Endodermal cell (in vitro differentiated cells): ENCODE data around the gene B4GALNT4. TPM values are rescaled to one million over a fixed set of nuclear protein-coding genes. Genes with fewer than 3 reads are reported as not detected.

Experiments used
- DNase-seq: peaks from one replicate; pipeline ENCODE4 v3.0.0-alpha.2; 2017
- H3K27ac ChIP-seq: 2 replicates; pipeline ENCODE4 v1.5.1; 2013; ENCODE audit warnings: mild to moderate bottlenecking, low read depth, low read length, moderate library complexity
- H3K27me3 ChIP-seq: 2 replicates; pipeline ENCODE4 v1.6.1; 2013; ENCODE audit warnings: mild to moderate bottlenecking, low read length, moderate library complexity; ENCODE audit not compliant: insufficient read depth, control insufficient read depth, poor library complexity, severe bottlenecking
- H3K36me3 ChIP-seq: 2 replicates; pipeline ENCODE4 v1.7.0; 2013; ENCODE audit warnings: mild to moderate bottlenecking, low read length, moderate library complexity; ENCODE audit not compliant: control insufficient read depth, insufficient read depth
- H3K4me1 ChIP-seq: one replicate; pipeline ENCODE4 v1.7.0; 2013; ENCODE audit warnings: low read length; ENCODE audit not compliant: control insufficient read depth, insufficient read depth
- H3K4me3 ChIP-seq: 2 replicates; pipeline ENCODE4 v1.5.1; 2013; ENCODE audit warnings: mild to moderate bottlenecking, low read length, moderate library complexity
- H3K9ac ChIP-seq: 2 replicates; pipeline ENCODE4 v1.6.1; 2013; ENCODE audit warnings: mild to moderate bottlenecking, low read length, moderate library complexity; ENCODE audit not compliant: poor library complexity, severe bottlenecking; ENCODE audit errors: extremely low read depth
- H3K9me3 ChIP-seq: 2 replicates; pipeline ENCODE4 v1.6.1; 2013; ENCODE audit warnings: mild to moderate bottlenecking, low read length, moderate library complexity; ENCODE audit not compliant: control insufficient read depth
- H3K27ac Mint-ChIP-seq: 2 replicates; pipeline ENCODE4 v1.8.0; 2020; ENCODE audit warnings: mixed read lengths
- H3K27me3 Mint-ChIP-seq: 2 replicates; pipeline ENCODE4 v1.8.0; 2021; ENCODE audit warnings: mild to moderate bottlenecking, mixed read lengths; ENCODE audit not compliant: insufficient read depth
- H3K36me3 Mint-ChIP-seq: 2 replicates; pipeline ENCODE4 v1.8.0; 2020; ENCODE audit warnings: low read depth, mixed read lengths
- H3K4me1 Mint-ChIP-seq: 2 replicates; pipeline ENCODE4 v1.8.0; 2020; ENCODE audit warnings: mixed read lengths
- H3K4me3 Mint-ChIP-seq: 2 replicates; pipeline ENCODE4 v1.8.0; 2020; ENCODE audit warnings: mild to moderate bottlenecking, moderate library complexity, mixed read lengths
- H3K9me3 Mint-ChIP-seq: 2 replicates; pipeline ENCODE4 v1.8.0; 2020; ENCODE audit warnings: mild to moderate bottlenecking, mixed read lengths
- WGBS, 2 experiments: methylation state at CpG; one replicate each; pipeline versions ENCODE4 v1.1.5 to v1.1.7; 2013; ENCODE audit warnings: missing lambda C conversion rate in 2 of 2, mixed read lengths in 1 of 2; ENCODE audit not compliant: insufficient coverage in 1 of 2, insufficient read length in 1 of 2; 5-methylcytosine and 5-hydroxymethylcytosine counted together
- total RNA-seq, 2 donors: library from RNA; stranded (reverse); fragmentation: NEBNext Ultra II Directional in 1 of 2; extraction: Animal tissue kit (Norgen Biotek cat#: 25700) in 1 of 2; gene quantifications; 2 replicates in 1 of 2; 3 replicates in 1 of 2; pipeline ENCODE4 v1.2.1, GENCODE V29; 2021
- TF ChIP-seq, protein P1 (sequence below): fragments of 200-600 bp; sonication (generic); conservative IDR thresholded peaks from 2 replicates; pipeline ENCODE4 v1.5.0; 2021; ENCODE audit warnings: antibody characterized with exemption, mild to moderate bottlenecking

B4GALNT4 gene
- total RNA-seq, 2 donors from 2014 or later = 109 to 118 TPM

DNA sequence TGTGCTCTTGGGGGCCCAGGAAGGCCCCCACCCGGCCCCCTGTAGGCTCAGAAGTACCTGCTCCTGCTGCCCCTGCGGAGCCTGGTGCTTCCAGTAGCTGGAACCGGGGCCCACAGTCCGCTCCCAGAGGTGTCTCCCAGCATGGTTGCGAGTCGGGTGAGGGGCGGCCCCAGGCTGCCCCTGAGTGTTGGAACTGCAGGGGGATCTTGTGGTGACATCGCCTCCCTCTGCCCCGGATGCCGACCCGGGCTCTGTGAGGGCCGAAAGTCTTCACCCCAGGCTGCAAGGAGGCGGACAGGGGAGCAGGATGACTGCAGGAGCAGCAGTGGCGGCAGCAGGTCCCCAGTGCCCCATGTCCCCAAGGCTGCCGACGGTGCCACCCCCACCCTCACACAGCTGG lies 15.2 kb downstream of the B4GALNT4 start:
- WGBS, 2 experiments = 90 to 94% methylated on average over 3 to 14 of the region's 16 CpGs
- Histone ChIP-seq H3K27me3 (peaks cover 15% of the 10 kb centered on the region), H3K27ac (no peak overlapping the region), H3K9me3 (no peaks in the 10 kb centered on the region), H3K36me3 (no peaks in the 10 kb centered on the region), H3K4me3 (no peak overlapping the region), H3K9ac (no peak overlapping the region), H3K4me1 (no peaks in the 10 kb centered on the region)
- TF ChIP-seq, protein P1, sequence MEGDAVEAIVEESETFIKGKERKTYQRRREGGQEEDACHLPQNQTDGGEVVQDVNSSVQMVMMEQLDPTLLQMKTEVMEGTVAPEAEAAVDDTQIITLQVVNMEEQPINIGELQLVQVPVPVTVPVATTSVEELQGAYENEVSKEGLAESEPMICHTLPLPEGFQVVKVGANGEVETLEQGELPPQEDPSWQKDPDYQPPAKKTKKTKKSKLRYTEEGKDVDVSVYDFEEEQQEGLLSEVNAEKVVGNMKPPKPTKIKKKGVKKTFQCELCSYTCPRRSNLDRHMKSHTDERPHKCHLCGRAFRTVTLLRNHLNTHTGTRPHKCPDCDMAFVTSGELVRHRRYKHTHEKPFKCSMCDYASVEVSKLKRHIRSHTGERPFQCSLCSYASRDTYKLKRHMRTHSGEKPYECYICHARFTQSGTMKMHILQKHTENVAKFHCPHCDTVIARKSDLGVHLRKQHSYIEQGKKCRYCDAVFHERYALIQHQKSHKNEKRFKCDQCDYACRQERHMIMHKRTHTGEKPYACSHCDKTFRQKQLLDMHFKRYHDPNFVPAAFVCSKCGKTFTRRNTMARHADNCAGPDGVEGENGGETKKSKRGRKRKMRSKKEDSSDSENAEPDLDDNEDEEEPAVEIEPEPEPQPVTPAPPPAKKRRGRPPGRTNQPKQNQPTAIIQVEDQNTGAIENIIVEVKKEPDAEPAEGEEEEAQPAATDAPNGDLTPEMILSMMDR = no peak
- H3K36me3 Mint-ChIP-seq = peaks cover 8% of the 10 kb centered on the region
- H3K27ac Mint-ChIP-seq = no peak overlapping the region
- H3K4me3 Mint-ChIP-seq = no peak overlapping the region
- no peaks in the 10 kb centered on the region for H3K4me1 Mint-ChIP-seq
- no peak for DNase-seq
- H3K27me3 Mint-ChIP-seq = peaks cover 20% of the 10 kb centered on the region
- H3K9me3 Mint-ChIP-seq = peaks cover 5% of the 10 kb centered on the region

DNA sequence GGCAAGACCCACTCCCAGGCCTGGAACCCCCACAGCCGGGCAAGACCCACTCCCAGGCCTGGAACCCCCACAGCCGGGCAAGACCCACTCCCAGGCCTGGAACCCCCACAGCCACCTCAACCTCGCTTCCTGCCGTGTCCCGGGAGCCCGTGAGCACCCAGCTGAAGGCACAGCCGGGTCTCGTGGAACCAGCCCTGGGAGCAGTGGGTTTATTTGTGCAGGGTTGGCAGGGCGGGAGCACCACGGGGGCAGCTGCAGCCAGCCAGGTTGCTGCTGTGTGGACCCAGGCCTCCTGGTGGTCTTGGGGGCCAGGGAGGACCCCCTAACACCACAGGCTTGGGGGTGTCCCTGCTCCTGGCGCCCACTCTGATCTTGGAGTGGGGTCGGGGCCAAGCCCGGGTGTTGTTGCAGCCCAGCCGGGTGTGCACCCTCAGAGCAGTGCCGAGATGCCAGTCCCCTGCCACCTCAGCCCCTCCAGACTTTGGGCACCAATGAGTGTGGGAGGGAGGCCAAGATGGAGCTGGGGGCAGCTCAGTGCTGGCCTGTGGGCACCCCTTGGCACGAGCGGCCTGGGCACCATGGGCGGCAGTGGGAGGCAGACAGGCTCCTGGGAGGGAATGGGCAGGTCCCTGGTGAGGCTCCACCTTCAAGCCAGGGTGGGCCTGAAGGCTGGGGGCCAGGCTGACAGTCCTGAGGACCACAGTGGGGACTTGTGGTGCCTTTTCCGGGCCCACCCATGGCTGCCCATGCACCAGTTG lies 16.5 kb downstream of the B4GALNT4 start:
- H3K4me3 ChIP-seq = no peak overlapping the region
- Mint-ChIP-seq H3K4me3 (no peak overlapping the region), H3K27ac (no peak overlapping the region), H3K36me3 (peaks cover 5% of the 10 kb centered on the region), H3K4me1 (no peaks in the 10 kb centered on the region), H3K9me3 (peaks cover 5% of the 10 kb centered on the region), H3K27me3 (peaks cover 20% of the 10 kb centered on the region)
- no peaks in the 10 kb centered on the region for H3K36me3 ChIP-seq
- no peak overlapping the region for H3K27ac ChIP-seq
- 87 to 93% methylated on average over 5 to 17 of the region's 19 CpGs for WGBS, 2 experiments
- peaks cover 15% of the 10 kb centered on the region for H3K27me3 ChIP-seq
- H3K9me3 ChIP-seq = no peaks in the 10 kb centered on the region
- no peak for DNase-seq
- no peak overlapping the region for H3K9ac ChIP-seq
- TF ChIP-seq, protein P1 = no peak
- H3K4me1 ChIP-seq = no peaks in the 10 kb centered on the region

DNA sequence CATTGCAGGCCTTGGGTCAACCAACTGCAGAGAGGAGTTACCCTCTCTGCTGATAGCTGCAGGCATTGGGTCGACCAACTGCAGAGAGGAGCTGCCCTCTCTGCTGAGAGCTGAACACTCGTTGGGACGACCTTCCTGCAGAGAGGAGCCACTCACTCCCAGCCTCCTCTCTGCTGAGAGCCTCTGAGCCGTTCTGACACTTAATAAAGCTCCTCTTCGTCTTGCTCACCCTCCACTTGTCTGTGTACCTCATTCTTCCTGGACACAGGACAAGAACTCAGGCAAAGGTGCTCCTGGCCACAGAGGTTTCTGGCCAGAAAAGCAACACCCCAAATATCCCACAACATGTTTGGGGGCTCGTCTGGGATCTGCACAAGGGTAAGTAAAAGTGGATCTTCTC lies 17.2 kb downstream of the B4GALNT4 start:
- no peaks in the 10 kb centered on the region for H3K9me3 ChIP-seq
- peaks cover 5% of the 10 kb centered on the region for H3K36me3 Mint-ChIP-seq
- H3K4me1 ChIP-seq = no peaks in the 10 kb centered on the region
- H3K27me3 Mint-ChIP-seq = peaks cover 20% of the 10 kb centered on the region
- no peak overlapping the region for H3K9ac ChIP-seq
- H3K4me3 Mint-ChIP-seq = no peak overlapping the region
- H3K27ac Mint-ChIP-seq = no peak overlapping the region
- WGBS, 2 experiments = 83 to 89% methylated on average over 5 to 6 of the region's 6 CpGs
- peaks cover 5% of the 10 kb centered on the region for H3K9me3 Mint-ChIP-seq
- H3K4me1 Mint-ChIP-seq = no peaks in the 10 kb centered on the region
- no peak overlapping the region for H3K27ac ChIP-seq
- H3K27me3 ChIP-seq = peaks cover 15% of the 10 kb centered on the region
- no peak overlapping the region for H3K4me3 ChIP-seq
- no peak for DNase-seq
- no peaks in the 10 kb centered on the region for H3K36me3 ChIP-seq
- TF ChIP-seq, protein P1 = no peak
